ENCODE data around the gene USP24.
"Not testable (repeated sequence)": the region's sequence is repeated elsewhere in the genome, so short reads cannot be mapped to it uniquely, and the experiment has no call there.

Gene USP24

DNA sequence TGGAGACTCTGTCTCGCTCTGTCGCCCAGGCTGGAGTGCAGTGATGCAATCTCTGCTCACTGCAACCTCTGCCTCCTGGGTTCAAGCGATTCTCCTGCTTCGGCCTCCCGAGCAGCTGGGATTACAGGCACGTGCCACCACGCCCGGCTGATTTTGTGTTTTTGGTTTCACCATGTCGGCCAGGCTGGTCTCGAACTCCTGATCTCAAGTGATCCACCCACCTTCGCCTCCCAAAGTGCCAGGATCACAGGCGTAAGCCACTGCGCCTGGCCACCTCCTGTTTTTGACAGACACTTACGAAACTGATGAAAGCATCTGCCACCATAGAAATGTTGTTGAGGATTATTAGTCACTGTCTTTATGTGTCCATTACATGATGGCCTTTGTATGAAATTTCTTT, 106.2 kb downstream of the USP24 start:
- DNase-seq, result not testable (repeated sequence)

- DNase-seq, result no peak
Observed at GRCh38 chr1:55107101-55107500, 108.1 kb downstream of the USP24 start.

DNA sequence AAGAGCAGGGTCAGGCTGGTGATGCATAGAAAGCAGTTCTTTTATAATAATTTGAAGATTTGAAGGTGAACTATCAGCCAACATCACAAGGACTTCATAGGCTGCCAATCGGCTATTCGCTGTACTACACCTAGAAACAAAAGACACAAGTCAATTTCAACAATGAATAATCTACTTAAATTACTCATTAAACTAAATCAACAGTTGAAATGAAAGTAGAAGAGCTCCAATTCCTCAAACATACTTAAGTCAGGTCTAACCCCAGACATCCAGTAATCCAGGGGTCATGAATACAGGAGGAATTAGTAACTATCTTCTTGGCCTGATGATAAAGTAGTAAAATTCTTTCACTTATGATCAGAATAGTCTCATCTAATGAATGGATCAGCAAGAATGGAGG, 111.3 kb downstream of the USP24 start:
- no peak for DNase-seq

DNA sequence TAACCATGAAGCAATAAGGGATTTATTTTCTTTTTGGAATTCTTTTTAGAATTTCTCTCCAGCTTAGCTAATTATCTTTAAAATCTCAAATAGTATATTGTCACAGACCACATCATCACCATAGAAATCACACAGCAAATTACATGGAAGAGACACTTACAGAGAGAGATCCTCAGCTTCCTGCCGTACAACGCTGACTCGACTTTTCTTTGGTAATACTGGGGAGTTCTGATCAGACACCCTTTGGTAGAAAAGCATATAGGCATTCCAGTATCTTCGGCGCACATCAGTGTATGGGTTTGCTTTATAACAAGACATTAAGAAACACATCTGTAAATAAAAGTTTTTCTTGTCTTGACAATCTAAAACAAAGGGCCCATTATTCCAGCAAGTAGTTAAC, 120.1 kb downstream of the USP24 start:
- DNase-seq, result no peak

DNA sequence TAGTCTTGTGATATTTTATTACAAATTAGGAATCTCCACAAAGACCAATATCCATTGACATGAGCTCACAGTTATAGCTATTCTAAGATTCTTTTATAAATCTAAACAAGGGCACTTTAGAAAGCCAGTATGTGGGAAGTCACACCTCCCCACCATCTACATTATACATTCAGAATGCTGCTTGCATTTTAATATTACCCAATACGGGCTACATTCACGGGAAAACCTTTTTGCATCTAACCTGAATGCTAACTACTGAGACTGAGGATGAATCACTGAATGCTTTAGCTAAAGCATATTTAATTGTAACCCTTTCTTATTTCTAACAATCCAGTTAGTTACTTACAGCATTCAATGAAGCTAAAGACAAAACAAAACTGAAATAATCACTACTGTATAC, 122.7 kb downstream of the USP24 start:
- no peak for DNase-seq

- DNase-seq, result no peak
Observed at GRCh38 chr1:55089683-55090082, 125.5 kb downstream of the USP24 start.

- no peak for DNase-seq
Observed at GRCh38 chr1:55088413-55088812, 126.8 kb downstream of the USP24 start.

DNA sequence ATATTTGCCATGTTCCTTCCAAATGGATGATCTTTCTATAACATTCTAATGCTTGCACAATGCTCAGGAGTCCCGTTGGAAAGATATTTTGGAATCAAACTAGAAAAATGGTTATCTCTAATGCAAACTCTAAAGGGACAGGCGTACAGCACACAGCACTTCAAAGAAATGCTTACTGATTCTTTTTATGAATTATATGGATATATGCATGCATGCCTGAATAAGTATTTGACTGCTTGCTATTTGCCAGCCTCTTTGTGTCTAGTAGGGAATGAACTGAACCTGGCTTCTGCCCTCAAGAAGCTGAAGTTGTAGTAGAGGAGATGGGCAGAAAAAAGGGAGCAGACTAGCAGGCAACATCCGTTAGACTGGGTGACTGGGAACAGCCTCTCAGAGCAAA, 127.7 kb downstream of the USP24 start:
- DNase-seq, result no peak

DNA sequence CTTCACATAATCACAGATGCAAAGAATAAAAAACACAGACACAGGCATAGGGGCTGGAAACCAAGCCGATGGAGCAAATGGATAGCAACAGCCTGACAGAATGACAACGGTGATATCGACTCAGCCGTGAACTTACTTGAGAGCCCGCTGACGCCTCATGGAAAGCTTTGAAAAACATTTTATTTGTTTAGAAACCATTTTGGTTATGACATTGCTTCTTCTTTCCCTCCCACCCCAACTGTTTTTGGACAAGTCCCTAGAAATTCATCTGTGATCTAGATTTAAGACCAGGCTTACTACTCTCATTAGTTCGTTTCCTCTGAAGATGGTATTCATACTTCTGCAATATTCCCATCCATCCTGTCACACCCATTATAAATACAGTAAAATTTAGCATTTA, 130.9 kb downstream of the USP24 start:
- DNase-seq, result no peak

GRCh38 chr1:55081905-55082296, 133.3 kb downstream of the USP24 start:
- DNase-seq, result no peak

- no peak for DNase-seq
Observed at GRCh38 chr1:55081188-55081904, 133.8 kb downstream of the USP24 start.

- DNase-seq, result no peak
Observed at GRCh38 chr1:55079651-55080050, 135.5 kb downstream of the USP24 start.

- DNase-seq, result peak; percentile 89
Observed at GRCh38 chr1:55078470-55078869, 136.7 kb downstream of the USP24 start.

DNA sequence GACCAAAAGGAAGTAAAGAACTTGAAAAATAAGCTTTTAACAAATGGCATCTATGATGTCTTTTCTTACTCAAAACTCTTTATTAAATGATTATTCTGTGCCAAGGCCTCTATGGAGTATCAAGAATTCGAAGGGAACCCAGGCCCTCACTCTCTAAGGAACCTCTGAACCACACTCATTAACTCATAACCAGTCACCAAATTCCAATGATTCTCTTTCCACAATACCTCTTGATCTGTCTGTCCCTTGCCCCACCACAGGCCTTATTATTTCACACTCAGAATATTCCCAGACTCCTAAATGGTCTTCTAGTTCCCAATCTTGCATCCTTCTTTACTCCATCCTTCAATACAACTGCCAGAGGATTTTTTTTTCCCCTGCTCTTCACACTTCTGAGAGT, 138.8 kb downstream of the USP24 start:
- DNase-seq, result no peak

DNA sequence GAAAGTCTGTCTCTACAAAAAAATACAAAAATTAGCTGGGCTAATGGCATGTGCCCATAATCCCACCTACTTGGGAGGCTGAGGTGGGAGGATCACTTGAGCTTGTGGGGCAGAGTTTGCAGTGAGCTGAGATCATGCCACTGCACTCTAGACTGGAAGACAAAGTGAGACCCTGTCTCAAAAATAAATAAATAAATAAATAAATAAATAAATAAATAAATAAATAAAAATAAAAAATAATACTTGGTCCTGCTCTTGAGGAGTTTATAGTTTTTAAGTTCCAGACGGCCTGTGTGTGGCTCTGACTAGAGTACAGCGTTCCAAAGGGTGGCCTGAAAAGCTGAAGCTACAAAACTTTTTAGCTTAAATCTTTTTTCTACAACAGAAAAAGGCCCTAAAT, 140.7 kb downstream of the USP24 start:
- no peak for DNase-seq

- DNase-seq, result no peak
Observed at GRCh38 chr1:55073187-55073916, 141.8 kb downstream of the USP24 start.

- DNase-seq, result peak; percentile 51
Observed at GRCh38 chr1:55071477-55071876, 143.7 kb downstream of the USP24 start.

DNA sequence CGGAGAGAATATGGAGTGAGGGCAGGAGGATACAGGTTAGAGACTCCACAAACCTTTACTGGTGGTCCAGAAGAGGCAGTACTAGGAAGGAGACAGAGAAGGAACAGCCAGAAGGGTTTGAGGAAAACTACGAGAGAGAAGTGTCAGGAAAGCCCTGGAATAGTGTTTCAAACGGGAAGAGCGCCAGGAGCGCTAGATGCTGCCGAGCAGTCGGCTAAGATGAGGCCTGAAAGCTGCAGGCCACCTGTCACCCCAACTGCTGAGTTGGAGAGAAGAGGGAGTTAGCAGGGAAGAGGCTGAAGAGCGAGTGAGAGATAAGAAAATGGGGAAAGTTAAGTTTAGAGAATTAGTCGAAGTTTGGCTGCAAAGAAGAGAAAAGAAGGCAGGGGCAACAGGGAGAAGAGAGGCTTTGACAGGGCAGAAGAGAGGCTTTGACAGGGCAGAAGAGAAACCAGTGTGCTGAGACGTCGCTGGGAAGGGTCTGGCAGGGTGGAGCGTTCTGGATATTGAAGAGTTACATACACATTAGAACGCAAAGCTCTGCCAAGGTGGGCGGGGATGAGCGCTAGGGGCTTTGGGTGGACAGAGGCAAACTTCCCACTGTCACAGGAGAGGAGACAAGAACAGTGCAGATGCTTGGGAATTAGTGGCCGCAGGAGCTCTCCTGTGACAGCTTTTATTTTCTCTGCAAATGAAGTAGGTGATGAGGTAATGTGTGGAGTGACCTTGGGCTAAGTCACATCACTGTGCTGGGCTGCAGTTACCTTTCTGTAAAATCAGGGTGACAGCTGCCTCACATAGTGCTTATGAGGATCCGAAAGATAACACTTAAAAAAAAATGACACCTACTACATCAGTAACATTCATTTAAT, 144.6 kb downstream of the USP24 start:
- DNase-seq, result no peak

DNA sequence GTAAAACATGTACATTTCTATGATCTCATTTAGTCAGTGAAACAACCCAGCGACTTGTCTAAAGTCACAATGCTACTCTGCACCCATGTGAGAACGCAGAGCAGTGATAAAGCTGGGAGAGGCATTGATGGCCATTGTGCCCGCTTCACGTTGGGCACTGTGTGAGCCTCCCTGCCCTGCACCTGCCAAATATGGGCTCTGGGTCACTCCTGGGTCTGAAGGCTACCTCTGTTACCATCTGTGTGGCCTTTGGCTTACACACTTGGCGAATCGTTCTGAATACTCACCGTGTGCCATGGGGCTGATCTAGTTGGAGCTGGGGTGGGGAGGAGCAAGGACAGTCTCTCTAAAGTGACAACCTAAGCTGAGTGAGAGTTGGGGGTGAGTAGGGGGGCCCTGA, 145.9 kb downstream of the USP24 start:
- DNase-seq, result no peak

GRCh38 chr1:55068638-55069037, 146.5 kb downstream of the USP24 start:
- no peak for DNase-seq

- no peak for DNase-seq
Observed at GRCh38 chr1:55067914-55068313, 147.2 kb downstream of the USP24 start.

DNA sequence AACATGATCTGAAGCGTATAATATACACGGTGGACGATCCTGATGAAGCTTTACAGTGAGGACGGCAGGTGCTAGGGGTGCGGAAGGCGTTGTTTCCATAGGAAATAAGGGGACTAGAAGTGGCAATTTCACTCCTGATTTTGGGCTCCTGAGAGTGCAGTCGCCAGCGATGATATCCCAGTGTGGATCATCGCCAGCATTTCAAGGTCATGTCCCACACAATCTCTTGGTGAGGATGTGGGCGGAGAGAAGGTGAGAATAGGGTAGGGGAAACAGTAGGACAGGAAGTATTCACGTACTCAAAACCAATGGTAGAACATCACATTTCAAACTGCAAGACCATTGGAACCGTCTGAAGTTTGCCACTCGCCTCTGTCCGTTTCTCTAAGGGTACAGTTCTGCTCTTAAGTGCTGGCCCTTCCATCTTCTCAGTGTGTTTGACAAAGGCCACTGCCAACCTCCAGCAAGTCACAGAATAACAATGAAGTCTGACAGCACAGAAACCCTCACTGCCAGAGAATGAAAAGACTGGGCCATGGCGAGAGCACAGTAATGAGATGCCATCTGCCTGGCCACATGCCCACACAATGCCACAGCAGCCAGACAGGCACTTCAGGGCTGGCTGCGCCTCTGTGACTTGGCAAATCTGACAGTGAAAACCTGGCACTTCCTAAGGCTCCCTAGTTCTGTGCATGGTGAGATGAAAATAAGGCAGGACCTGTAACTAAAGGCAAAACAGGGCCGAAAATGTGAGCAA, 148.0 kb downstream of the USP24 start:
- DNase-seq, result peak; percentile 7

- no peak for DNase-seq
Observed at GRCh38 chr1:55065648-55066047, 149.5 kb downstream of the USP24 start.

Measured in NCI-H69 (cell line).